Esophagus muscularis mucosa (tissue), 4 donors: ENCODE results near the gene DNAH1. TPM values are rescaled to one million over a fixed set of nuclear protein-coding genes. Genes with fewer than 3 reads are reported as not detected.

ENCODE experiments used
- DNase-seq: peaks from one replicate; pipeline ENCODE4 v3.0.0-alpha.2; 2017; ENCODE audit errors: extremely low spot score
- H3K27ac ChIP-seq, 4 donors: fragments of 200-600 bp; sonication (generic); replicated peaks in 1 of 4; 1 replicate in 3 of 4; 2 replicates in 1 of 4; pipeline ENCODE4 v1.5.1; 2016 to 2019; ENCODE audit warnings: mild to moderate bottlenecking in 1 of 4
- H3K27me3 ChIP-seq, 4 donors: fragments of 200-600 bp; sonication (generic); one replicate each; pipeline versions ENCODE4 v1.5.1 to v1.6.0; 2016 to 2019
- H3K36me3 ChIP-seq, 4 donors: fragments of 200-600 bp; sonication (generic); one replicate each; pipeline ENCODE4 v1.5.1; 2016 to 2019
- H3K4me1 ChIP-seq, 4 donors: fragments of 200-600 bp; sonication (generic); one replicate each; pipeline ENCODE4 v1.5.1; 2016 to 2019
- H3K4me3 ChIP-seq, 4 donors: fragments of 200-600 bp; sonication (generic); 1 replicate in 2 of 4; 2 replicates in 2 of 4; pipeline ENCODE4 v1.5.1; 2016 to 2019; ENCODE audit warnings: mild to moderate bottlenecking in 4 of 4, moderate library complexity in 1 of 4
- H3K9me3 ChIP-seq, 4 donors: fragments of 200-600 bp; sonication (generic); 1 replicate in 3 of 4; 2 replicates in 1 of 4; pipeline ENCODE4 v1.5.1; 2016 to 2019
- CTCF ChIP-seq, 3 experiments: fragments of 200-600 bp in 2 of 3; fragments of 450-650 bp in 1 of 3; sonication (generic) in 2 of 3; IDR thresholded peaks; one replicate each; pipeline ENCODE4 v1.5.1; 2017 to 2019; ENCODE audit warnings: antibody characterized with exemption in 3 of 3, mild to moderate bottlenecking in 2 of 3, moderate library complexity in 1 of 3
- EP300 ChIP-seq: sonication (generic); formaldehyde crosslinking; IDR thresholded peaks from one replicate; pipeline ENCODE4 v1.6.1; 2017; ENCODE audit warnings: antibody characterized with exemption
- POLR2A ChIP-seq: fragments of 450-650 bp; IDR thresholded peaks from one replicate; pipeline ENCODE4 v1.6.1; 2017; ENCODE audit warnings: antibody characterized with exemption, moderate library complexity, mild to moderate bottlenecking, low read depth
- POLR2AphosphoS5 ChIP-seq, 2 donors: sonication (generic); formaldehyde crosslinking; IDR thresholded peaks; one replicate each; pipeline ENCODE4 v1.6.1; 2017; ENCODE audit warnings: antibody characterized with exemption in 2 of 2
- WGBS: methylation state at CpG from one replicate; pipeline ENCODE4 v1.1.5; 2018; 5-methylcytosine and 5-hydroxymethylcytosine counted together
- intact Hi-C: fragments of 100-400 bp; cut with DNase I; formaldehyde crosslinking; loops from one replicate; pipeline ENCODE4 v1.15.1; 2023
- total RNA-seq, 4 donors: library from RNA; depleted of rRNA; stranded (reverse); fragments of >200 nt; gene quantifications; one replicate each; pipeline versions ENCODE4 v1.1.0 to v1.2.1, GENCODE V29; 2016

DNAH1 gene
- total RNA-seq, 4 donors from 2014 or later: 3.4 to 5.4 (median 3.6) TPM

GRCh38 chr3:52352566-52352965 lies 36.4 kb downstream of the DNAH1 start:
- DNase-seq: no peak
- 91% methylated on average over 4 of the region's 9 CpGs for WGBS
- H3K36me3 ChIP-seq: peaks cover 0 to 93% (median 56%) of the 10 kb centered on the region in 4 donors

DNA sequence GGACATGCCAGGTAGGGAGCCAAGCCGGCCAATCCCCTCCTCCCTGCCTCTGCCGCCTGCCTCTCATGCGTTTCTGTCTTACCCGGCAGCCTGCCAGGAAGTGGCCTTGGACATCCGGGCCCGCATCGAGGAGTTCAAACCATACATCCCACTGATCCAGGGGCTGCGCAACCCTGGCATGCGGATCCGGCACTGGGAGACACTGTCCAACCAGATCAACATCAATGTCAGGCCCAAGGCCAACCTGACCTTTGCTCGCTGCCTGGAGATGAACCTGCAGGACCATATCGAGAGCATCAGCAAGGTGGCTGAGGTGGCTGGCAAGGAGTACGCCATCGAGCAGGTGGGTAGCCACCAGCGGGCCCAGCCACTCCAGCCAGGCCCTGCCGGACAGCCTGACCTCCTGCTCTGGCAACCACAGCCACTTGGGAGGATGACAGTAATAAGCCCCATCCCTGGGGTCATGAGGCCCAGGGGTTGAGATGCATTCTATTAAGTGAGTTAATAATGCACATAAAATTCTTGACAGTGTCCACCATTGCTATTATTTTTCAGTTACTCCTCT lies 37.3 kb downstream of the DNAH1 start:
- Histone ChIP-seq H3K36me3 (peaks cover 0 to 93% (median 63%) of the 10 kb centered on the region in 4 donors), H3K27me3 (no peaks in the 10 kb centered on the region), H3K4me1 (no peaks in the 10 kb centered on the region), H3K9me3 (no peaks in the 10 kb centered on the region), H3K27ac (no peak overlapping the region), H3K4me3 (no peak overlapping the region)
- 93% methylated on average over 13 of the region's 16 CpGs for WGBS
- TF ChIP-seq CTCF (IDR thresholded peaks at IDR 0.05): no peak
- no peak for TF ChIP-seq POLR2AphosphoS5 (IDR thresholded peaks at IDR 0.05)
- intact Hi-C loops: no loop called here
- DNase-seq: no peak

More at GRCh38 chr3:52352566-52352965, 36.4 kb downstream of the DNAH1 start:
- Histone ChIP-seq H3K4me3 (no peak overlapping the region), H3K27ac (no peak overlapping the region), H3K9me3 (no peaks in the 10 kb centered on the region), H3K4me1 (peaks cover 0 to under 1% (median under 1%) of the 10 kb centered on the region in 4 donors), H3K27me3 (no peaks in the 10 kb centered on the region)
- intact Hi-C loops: no loop called here
- TF ChIP-seq EP300 (no peak), CTCF (IDR thresholded peaks at IDR 0.05) (no peak), POLR2A (no peak), POLR2AphosphoS5 (IDR thresholded peaks at IDR 0.05) (no peak)

- H3K27me3 ChIP-seq: no peaks in the 10 kb centered on the region
- WGBS: 88% methylated on average over 10 of the region's 12 CpGs
- DNase-seq: no peak
- no peaks in the 10 kb centered on the region for H3K4me1 ChIP-seq
- no peaks in the 10 kb centered on the region for H3K9me3 ChIP-seq
- H3K27ac ChIP-seq: no peak overlapping the region
- TF ChIP-seq CTCF (IDR thresholded peaks at IDR 0.05) (no peak), EP300 (no peak), POLR2A (no peak), POLR2AphosphoS5 (IDR thresholded peaks at IDR 0.05) (no peak)
- no peak overlapping the region for H3K4me3 ChIP-seq
- intact Hi-C loops: no loop called here
- H3K36me3 ChIP-seq: peaks cover 0 to 94% (median 66%) of the 10 kb centered on the region in 4 donors
These were observed 38.6 kb downstream of the DNAH1 start for GRCh38 chr3:52354676-52355075.

DNA sequence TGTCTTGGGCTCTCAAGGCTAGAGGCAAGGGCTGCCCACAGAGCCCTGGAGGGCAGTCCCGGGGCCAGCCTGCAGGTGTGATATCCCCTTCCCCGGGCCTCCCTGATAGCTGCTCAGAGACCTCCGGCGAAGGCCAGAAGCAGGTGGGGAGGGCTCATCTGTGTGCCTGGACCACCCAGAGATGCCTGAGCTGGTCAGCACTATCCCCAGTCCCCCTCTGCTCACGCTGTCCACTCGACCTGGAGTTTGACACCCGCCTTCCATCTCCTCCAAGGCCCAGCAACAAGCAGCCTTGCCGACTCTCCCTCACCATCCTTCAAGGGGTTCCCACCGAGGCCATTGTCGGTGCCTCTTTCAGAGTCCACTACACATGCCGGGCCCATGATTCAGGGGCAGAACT lies 39.4 kb downstream of the DNAH1 start:
- Histone ChIP-seq H3K36me3 (peaks cover 5 to 94% (median 66%) of the 10 kb centered on the region in 4 donors), H3K27me3 (no peaks in the 10 kb centered on the region), H3K9me3 (no peaks in the 10 kb centered on the region), H3K4me1 (no peaks in the 10 kb centered on the region), H3K4me3 (no peak overlapping the region), H3K27ac (no peak overlapping the region)
- TF ChIP-seq POLR2AphosphoS5 (IDR thresholded peaks at IDR 0.05): no peak
- TF ChIP-seq POLR2A: no peak
- TF ChIP-seq EP300: no peak
- no peak for TF ChIP-seq CTCF (IDR thresholded peaks at IDR 0.05)
- no peak for DNase-seq
- WGBS: 92% methylated on average over 4 of the region's 11 CpGs
- intact Hi-C loops: no loop called here

DNA sequence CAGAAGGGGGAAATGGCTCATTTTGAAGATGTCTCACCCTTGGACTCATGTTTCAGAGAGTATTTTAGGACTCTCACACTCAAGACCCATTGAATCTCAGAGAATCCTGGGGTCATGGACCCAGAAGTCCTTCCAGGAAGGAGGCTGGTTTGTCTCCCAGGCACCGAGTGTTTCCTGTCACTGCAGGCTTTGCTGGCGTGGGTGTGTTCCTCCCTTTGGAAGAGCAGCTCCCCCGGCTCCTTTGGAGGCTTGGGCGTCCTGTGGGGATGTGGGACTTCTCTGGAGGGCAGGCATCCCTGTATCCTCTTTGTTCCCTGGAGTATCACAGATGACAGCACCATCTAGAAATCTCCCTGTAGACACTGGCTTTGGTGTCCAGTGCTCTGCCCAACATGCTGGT lies 40.0 kb downstream of the DNAH1 start:
- Histone ChIP-seq H3K27me3 (no peaks in the 10 kb centered on the region), H3K36me3 (peaks cover 5 to 94% (median 69%) of the 10 kb centered on the region in 4 donors), H3K9me3 (no peaks in the 10 kb centered on the region), H3K4me3 (no peak overlapping the region), H3K4me1 (no peaks in the 10 kb centered on the region), H3K27ac (no peak overlapping the region)
- DNase-seq: no peak
- no peak for TF ChIP-seq POLR2A
- TF ChIP-seq POLR2AphosphoS5 (IDR thresholded peaks at IDR 0.05): no peak
- no peak for TF ChIP-seq CTCF (IDR thresholded peaks at IDR 0.05)
- TF ChIP-seq EP300: no peak
- WGBS: 97% methylated on average over 4 of the region's 4 CpGs
- intact Hi-C loops: no loop called here
